Activated T-helper 2 cell treated with anti-CD3 and anti-CD28 coated beads, Interferon-gamma antibody, Interleukin-2, Interleukin-4, amounts not matched to agents 10 μg/mL and 5 μg/mL and 100 μg/mL, durations not matched to agents 14 hours and 24 hours and 36 hours (primary cell): ENCODE data around the gene KRTAP17-1. TPM values are rescaled to one million over a fixed set of nuclear protein-coding genes. Genes with fewer than 3 reads are reported as not detected.
A peak's percentile ranks its signal among the peaks of the same experiment; 100 is the strongest.

Experiments used
- DNase-seq: peaks from one replicate; pipeline ENCODE4 v3.0.0; 2021; ENCODE audit warnings: low spot score
- H3K27ac Mint-ChIP-seq: one replicate; pipeline ENCODE4 v1.8.0; 2021; ENCODE audit warnings: mixed read lengths
- H3K27me3 Mint-ChIP-seq: one replicate; pipeline ENCODE4 v1.8.0; 2021; ENCODE audit warnings: low read depth, mixed read lengths
- H3K36me3 Mint-ChIP-seq: one replicate; pipeline ENCODE4 v1.8.0; 2021; ENCODE audit warnings: low read depth, mixed read lengths
- H3K4me1 Mint-ChIP-seq: one replicate; pipeline ENCODE4 v1.8.0; 2021; ENCODE audit warnings: low read depth, mixed read lengths
- H3K4me3 Mint-ChIP-seq: one replicate; pipeline ENCODE4 v1.8.0; 2021; ENCODE audit warnings: low read depth, mild to moderate bottlenecking, moderate library complexity, mixed read lengths
- H3K9me3 Mint-ChIP-seq: one replicate; pipeline ENCODE4 v1.8.0; 2021; ENCODE audit warnings: mixed read lengths
- intact Hi-C: fragments of 100-400 bp; cut with micrococcal nuclease; formaldehyde crosslinking; loops from one replicate; pipeline ENCODE4 v1.15.1; 2023
- total RNA-seq: library from RNA; stranded (reverse); gene quantifications from 2 replicates; pipeline ENCODE4 v1.2.3, GENCODE V29; 2022

Gene KRTAP17-1
- total RNA-seq, 1 donor from 2014 or later = not detected

DNA sequence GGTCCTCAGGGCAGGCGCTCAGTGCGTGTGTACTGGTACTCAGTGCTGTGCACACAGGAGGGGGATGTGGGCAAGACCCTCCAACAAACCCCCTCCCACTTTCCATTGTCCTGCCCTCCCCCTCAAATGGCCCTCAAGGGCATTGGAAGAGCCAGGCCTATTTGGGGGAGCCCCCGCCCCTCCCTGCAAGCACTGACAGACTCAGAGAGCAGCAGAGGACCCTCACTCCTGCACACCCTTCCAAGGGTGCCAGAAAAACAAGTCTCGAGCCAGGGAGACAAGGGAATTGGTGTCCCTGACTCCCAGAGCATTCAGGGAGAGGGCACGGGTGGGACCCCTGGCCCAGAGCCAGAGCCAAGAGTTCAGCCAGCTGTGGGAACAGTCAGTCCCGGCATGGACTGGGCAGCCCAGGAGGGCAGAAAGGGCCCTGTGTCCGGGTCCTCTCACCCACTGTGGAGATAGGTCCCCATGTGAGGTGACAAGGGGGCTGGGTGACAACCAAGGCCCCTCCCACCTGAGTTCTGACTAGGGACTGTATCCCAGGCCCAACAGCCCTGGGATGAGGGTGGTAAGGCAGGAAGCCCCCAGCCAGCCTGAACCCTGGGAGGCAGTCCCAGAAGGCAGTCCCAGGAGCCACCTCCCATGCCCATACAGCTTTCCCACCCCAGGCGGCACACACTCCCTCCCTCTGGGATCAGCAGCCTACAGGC is 12.1 kb upstream of the KRTAP17-1 start:
- no peaks in the 10 kb centered on the region for H3K9me3 Mint-ChIP-seq
- no peak for DNase-seq
- H3K36me3 Mint-ChIP-seq = no peaks in the 10 kb centered on the region
- H3K27me3 Mint-ChIP-seq = peaks cover 2% of the 10 kb centered on the region
- H3K4me1 Mint-ChIP-seq = no peaks in the 10 kb centered on the region
- intact Hi-C loops = no loop called here
- no peak overlapping the region for H3K27ac Mint-ChIP-seq
- no peak overlapping the region for H3K4me3 Mint-ChIP-seq

GRCh38 chr17:41326173-41327145 is 10.9 kb upstream of the KRTAP17-1 start:
- Mint-ChIP-seq H3K36me3 (no peaks in the 10 kb centered on the region), H3K27ac (no peak overlapping the region), H3K27me3 (peaks cover 2% of the 10 kb centered on the region), H3K4me3 (no peak overlapping the region), H3K9me3 (no peaks in the 10 kb centered on the region), H3K4me1 (no peaks in the 10 kb centered on the region)
- intact Hi-C loops = no loop called here
- DNase-seq = no peak

- no peaks in the 10 kb centered on the region for H3K4me1 Mint-ChIP-seq
- intact Hi-C loops = no loop called here
- no peak overlapping the region for H3K27ac Mint-ChIP-seq
- no peak overlapping the region for H3K4me3 Mint-ChIP-seq
- peaks cover 2% of the 10 kb centered on the region for H3K27me3 Mint-ChIP-seq
- no peaks in the 10 kb centered on the region for H3K36me3 Mint-ChIP-seq
- no peak for DNase-seq
- H3K9me3 Mint-ChIP-seq = no peaks in the 10 kb centered on the region
Observed at GRCh38 chr17:41325611-41326010, 10.1 kb upstream of the KRTAP17-1 start.

DNA sequence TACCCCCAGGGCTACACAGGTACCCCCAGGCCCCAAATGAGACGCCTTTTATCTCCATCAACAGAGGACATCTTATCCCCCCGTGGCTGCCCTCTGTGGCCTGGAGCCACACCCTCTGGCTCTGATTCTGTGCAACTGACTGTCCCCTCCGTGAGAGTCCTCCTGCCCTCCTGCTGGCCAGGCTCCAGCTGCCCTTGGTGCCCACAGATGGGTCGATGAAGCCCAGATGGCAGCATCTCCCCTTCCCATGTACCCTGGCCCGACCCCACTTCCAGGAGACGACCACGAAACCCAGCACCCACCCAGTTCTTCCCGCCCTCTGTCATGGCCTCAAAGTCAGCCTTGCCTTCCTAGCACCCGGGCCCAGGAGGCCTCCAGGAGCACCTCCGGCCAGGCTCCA is 9.6 kb upstream of the KRTAP17-1 start:
- intact Hi-C loops = no loop called here
- H3K36me3 Mint-ChIP-seq = no peaks in the 10 kb centered on the region
- peaks cover 1% of the 10 kb centered on the region for H3K9me3 Mint-ChIP-seq
- DNase-seq = no peak
- no peaks in the 10 kb centered on the region for H3K4me1 Mint-ChIP-seq
- H3K27ac Mint-ChIP-seq = no peak overlapping the region
- H3K27me3 Mint-ChIP-seq = peaks cover 2% of the 10 kb centered on the region
- H3K4me3 Mint-ChIP-seq = no peak overlapping the region

DNA sequence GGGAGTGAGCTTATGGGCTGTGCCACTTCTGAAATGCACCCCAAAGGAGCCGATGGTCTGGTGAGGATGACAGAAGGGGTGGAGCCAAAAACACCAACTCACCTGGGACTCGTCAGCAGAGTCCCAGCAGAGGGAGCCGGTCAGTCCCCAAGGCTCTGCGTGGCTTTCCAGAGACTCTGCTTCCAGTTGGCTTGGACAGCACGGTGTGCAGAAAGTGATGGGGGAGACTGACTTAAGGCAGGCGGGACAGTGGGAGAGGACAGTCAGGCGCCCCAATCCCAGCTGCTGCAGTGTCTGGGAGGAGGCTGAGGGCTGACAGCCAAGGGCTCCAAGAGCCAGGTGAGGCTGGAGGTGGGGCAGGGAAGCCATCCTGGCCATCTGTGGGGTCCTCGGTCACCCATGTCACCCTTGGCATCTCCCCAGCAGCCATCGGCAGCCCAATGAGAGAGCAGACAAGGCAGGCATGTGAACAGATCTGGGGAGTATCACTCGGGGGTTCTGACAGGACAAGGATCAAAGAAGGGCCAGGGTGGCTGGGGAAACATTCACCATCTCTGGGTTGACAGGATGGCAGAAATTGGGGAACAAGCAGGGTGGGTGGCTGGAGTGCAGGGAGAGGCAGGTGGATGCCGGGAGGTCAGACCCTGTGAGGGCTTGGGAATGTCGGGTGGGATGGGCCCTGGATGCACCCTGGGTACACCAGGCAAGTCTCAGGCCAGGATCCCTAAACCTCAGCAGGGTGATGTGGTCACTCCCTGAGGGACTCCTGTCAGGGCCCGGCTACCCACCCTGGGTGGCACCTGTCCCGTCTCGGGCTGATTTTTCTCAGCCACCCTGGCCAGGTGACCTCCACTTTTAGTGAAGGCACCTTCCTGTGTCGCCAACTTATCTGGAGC is 8.9 kb upstream of the KRTAP17-1 start:
- Mint-ChIP-seq H3K27me3 (peaks cover 5% of the 10 kb centered on the region), H3K4me1 (no peaks in the 10 kb centered on the region), H3K27ac (no peak overlapping the region), H3K4me3 (no peak overlapping the region), H3K9me3 (peaks cover 8% of the 10 kb centered on the region), H3K36me3 (no peaks in the 10 kb centered on the region)
- no peak for DNase-seq
- intact Hi-C loops = no loop called here

GRCh38 chr17:41322903-41323895 is 7.7 kb upstream of the KRTAP17-1 start:
- Mint-ChIP-seq H3K36me3 (no peaks in the 10 kb centered on the region), H3K27ac (no peak overlapping the region), H3K4me1 (no peaks in the 10 kb centered on the region), H3K27me3 (peaks cover 3% of the 10 kb centered on the region), H3K9me3 (peaks cover 10% of the 10 kb centered on the region), H3K4me3 (no peak overlapping the region)
- intact Hi-C loops = no loop called here
- no peak for DNase-seq

- H3K27ac Mint-ChIP-seq = no peak overlapping the region
- H3K4me3 Mint-ChIP-seq = no peak overlapping the region
- no peaks in the 10 kb centered on the region for H3K36me3 Mint-ChIP-seq
- no peaks in the 10 kb centered on the region for H3K4me1 Mint-ChIP-seq
- intact Hi-C loops = no loop called here
- H3K27me3 Mint-ChIP-seq = peaks cover 3% of the 10 kb centered on the region
- DNase-seq = no peak
- peaks cover 10% of the 10 kb centered on the region for H3K9me3 Mint-ChIP-seq
Observed at GRCh38 chr17:41322094-41322902, 6.8 kb upstream of the KRTAP17-1 start.

DNA sequence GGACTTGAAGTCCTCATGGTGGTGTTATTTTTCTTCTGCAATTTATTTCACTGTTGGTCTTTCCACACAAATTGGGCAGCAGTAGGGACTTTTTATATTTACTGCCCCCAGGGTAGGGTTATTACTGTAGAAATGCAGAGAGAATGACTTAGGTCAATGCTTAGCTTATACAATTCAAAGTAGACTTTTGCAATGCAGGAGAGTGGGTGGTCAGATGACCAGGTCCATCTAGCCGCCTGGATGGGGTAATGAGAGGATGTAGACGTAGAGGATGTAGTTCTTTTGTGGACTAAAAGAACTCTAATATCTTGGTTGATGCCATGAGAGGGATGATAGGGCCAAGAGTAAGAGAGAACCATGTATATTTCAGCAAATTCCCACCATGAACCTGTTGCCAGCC is 2.7 kb upstream of the KRTAP17-1 start:
- intact Hi-C loops = no loop called here
- DNase-seq = no peak
- H3K9me3 Mint-ChIP-seq = peaks cover 10% of the 10 kb centered on the region
- no peaks in the 10 kb centered on the region for H3K4me1 Mint-ChIP-seq
- no peak overlapping the region for H3K27ac Mint-ChIP-seq
- peaks cover 9% of the 10 kb centered on the region for H3K27me3 Mint-ChIP-seq
- no peak overlapping the region for H3K4me3 Mint-ChIP-seq
- H3K36me3 Mint-ChIP-seq = no peaks in the 10 kb centered on the region

- intact Hi-C loops = no loop called here
Observed at GRCh38 chr17:41315814-41316445, 420 bp upstream of the KRTAP17-1 start.

DNA sequence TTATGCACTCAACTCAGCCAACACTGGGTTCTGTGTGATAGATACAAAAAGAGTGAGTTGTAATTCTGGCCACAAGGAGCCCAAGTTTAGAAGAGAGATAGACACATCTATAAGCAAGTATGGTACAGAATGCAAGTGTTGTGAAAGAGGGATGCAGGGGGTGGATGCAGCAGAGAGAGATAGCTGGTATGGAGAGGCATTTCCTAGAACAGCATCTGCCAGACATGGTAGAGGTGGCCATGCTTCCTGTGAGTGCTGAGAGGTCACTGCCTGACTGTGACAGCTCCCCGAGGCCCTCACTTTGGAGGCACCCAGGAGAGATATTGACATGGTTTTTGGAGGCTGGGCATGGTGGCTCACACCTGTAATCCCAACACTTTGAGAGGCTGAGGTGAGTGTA is 4.4 kb downstream of the KRTAP17-1 start:
- Mint-ChIP-seq H3K9me3 (no peaks in the 10 kb centered on the region), H3K4me3 (no peak overlapping the region), H3K36me3 (no peaks in the 10 kb centered on the region), H3K27me3 (peaks cover 5% of the 10 kb centered on the region), H3K27ac (no peak overlapping the region), H3K4me1 (peaks cover 24% of the 10 kb centered on the region)
- DNase-seq = no peak
- intact Hi-C loops = no loop called here

More at GRCh38 chr17:41315814-41316445, 420 bp upstream of the KRTAP17-1 start:
- no peaks in the 10 kb centered on the region for H3K36me3 Mint-ChIP-seq
- H3K4me3 Mint-ChIP-seq = no peak overlapping the region
- H3K4me1 Mint-ChIP-seq = peaks cover 3% of the 10 kb centered on the region
- H3K27me3 Mint-ChIP-seq = peaks cover 9% of the 10 kb centered on the region
- DNase-seq = no peak
- H3K9me3 Mint-ChIP-seq = peaks cover 10% of the 10 kb centered on the region
- no peak overlapping the region for H3K27ac Mint-ChIP-seq

- peaks cover 2% of the 10 kb centered on the region for H3K27me3 Mint-ChIP-seq
- no peak within 1 kb of the TSS for H3K4me3 Mint-ChIP-seq
- peaks cover 24% of the 10 kb centered on the region for H3K4me1 Mint-ChIP-seq
- intact Hi-C loops = no loop called here
- DNase-seq = no peak
- no peaks in the 10 kb centered on the region for H3K9me3 Mint-ChIP-seq
- no peaks in the 10 kb centered on the region for H3K36me3 Mint-ChIP-seq
- H3K27ac Mint-ChIP-seq = peak within 1 kb of the TSS; percentile 9
Observed at GRCh38 chr17:41308918-41309359, 6.6 kb downstream of the KRTAP17-1 start, which contains the start of gene KRTAP16-1. TSS of gene KRTAP16-1 (minus strand) at chr17:41309309. CDS start at chr17:41309253, 56 bp downstream.
